ENCODE data around the gene PFDN2.

PFDN2 gene

DNA sequence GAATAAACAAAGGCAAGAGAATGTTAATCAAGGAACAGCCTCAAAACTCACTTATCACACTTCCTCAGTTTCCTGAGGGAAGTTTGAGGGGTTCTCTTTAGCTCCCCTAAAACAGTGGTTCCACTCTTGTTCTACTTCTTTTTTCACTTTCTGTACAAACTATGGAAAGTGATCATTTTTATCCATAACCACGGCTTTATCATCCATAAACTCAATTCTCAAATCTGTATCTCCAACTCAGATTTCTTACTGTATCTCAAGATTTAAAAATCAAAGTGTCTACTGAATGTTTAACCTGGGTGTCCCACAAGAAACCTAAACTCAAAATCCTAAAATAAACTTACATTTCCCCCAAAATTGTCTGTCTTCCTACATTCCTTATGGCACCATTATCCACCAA is 3.9 kb downstream of the PFDN2 start:
- H3K27ac ChIP-seq = no peak overlapping the region
- no peak for TF ChIP-seq ZFX (IDR thresholded peaks at IDR 0.05)

DNA sequence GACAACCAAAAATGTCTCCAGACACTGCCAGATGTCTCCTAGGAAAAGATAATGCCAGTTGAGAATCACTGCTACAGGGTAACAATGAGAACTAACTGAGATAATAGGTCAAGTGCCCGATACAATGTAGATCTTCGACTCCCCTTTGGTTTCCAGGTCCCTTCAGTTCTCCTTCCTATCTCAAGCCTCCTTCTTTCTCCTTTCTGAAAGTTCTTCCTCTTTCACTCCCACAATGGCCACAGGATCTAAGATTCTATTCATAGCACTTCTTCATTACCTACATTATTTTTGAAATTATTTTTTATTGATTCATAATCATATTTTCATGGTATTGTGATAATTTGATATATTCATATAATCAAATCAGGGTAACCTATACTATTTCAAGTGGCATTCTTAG is 6.3 kb downstream of the PFDN2 start:
- TF ChIP-seq CTCF (conservative IDR thresholded peaks at IDR 0.05) (no peak), ZFX (IDR thresholded peaks at IDR 0.05) (no peak)
- no peak overlapping the region for H3K27ac ChIP-seq

GRCh38 chr1:161111117-161111516 is 6.7 kb downstream of the PFDN2 start:
- no peak overlapping the region for H3K27ac ChIP-seq
- TF ChIP-seq ZFX (IDR thresholded peaks at IDR 0.05) (no peak), CTCF (conservative IDR thresholded peaks at IDR 0.05) (no peak)

DNA sequence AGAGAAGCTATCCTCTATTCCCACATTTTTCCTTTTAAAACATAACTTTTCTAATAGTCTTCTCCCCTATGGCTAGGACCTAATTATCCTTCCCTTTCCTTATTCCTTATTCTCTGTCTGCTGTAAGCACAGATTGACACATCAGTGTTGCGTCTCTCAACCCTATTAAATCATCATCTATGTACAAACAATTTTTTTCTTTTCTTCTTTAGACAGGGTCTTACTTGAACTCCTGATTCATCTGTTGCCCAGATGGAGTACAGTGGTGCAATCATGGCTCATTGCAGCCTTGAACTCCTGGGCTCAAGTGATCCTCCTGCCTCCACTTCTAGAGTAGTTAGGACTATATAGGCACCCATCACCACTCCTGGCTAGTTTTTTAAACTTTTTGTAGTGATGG is 11.4 kb downstream of the PFDN2 start:
- no peak overlapping the region for H3K27ac ChIP-seq
- TF ChIP-seq CTCF (conservative IDR thresholded peaks at IDR 0.05) = no peak
- no peak for TF ChIP-seq ZFX (IDR thresholded peaks at IDR 0.05)

DNA sequence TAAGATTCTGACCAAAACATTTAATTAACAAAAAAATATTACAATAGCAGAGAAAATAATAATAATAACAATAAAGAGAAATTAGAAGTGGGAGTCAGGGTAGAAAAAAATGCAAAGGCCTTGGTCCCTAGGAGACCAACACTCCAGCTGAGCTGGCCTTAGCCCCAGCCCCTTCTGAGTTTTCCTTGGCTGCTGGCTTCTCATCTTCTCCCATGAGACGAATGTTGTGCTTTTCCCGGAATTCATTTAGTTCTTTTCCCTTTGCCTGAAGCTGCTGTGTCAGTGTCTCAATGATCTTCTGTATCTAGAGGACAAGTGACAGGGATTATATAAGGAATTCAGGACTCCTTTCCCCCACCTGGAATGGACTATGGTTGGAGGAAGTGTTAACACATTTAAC is 17.3 kb downstream of the PFDN2 start:
- no peak overlapping the region for H3K27ac ChIP-seq
- TF ChIP-seq ZFX (IDR thresholded peaks at IDR 0.05) = no peak
- no peak for TF ChIP-seq CTCF (conservative IDR thresholded peaks at IDR 0.05)

- no peak for TF ChIP-seq ZFX (IDR thresholded peaks at IDR 0.05)
- H3K27ac ChIP-seq = peak overlapping the region; percentile 75
These were observed 18.6 kb downstream of the PFDN2 start for GRCh38 chr1:161099090-161099802.

GRCh38 chr1:161098210-161099068 is 19.4 kb downstream of the PFDN2 start, which contains the start of gene KLHDC9:
TSS of gene KLHDC9 (plus strand) at chr1:161098361. CDS start at chr1:161098536, 175 bp downstream.
- TF ChIP-seq ZFX (IDR thresholded peaks at IDR 0.05) = peak; percentile 84
- no peak for TF ChIP-seq CTCF (conservative IDR thresholded peaks at IDR 0.05)
- H3K27ac ChIP-seq = peak within 1 kb of the TSS; percentile 75

DNA sequence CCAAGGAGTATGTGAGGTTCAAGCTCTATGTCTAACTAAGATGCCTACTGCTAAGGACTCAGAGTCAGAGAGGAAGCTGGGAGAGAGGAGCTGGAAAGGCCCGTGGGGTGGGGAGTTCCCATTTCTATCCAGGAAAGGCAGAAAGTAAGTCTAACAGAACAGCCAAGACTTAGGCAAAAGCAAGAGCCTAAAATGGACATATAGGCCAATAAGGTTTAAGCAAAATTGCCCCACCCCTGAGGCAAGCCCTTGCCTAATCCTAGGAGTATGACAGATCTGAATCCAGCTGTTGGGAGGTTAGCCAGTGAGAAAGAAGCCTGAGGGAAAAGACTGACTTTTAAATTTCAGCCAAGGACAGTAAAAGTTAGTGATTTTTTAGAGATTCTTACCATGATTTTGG is 21.3 kb downstream of the PFDN2 start:
- TF ChIP-seq ZFX (IDR thresholded peaks at IDR 0.05) (no peak), CTCF (conservative IDR thresholded peaks at IDR 0.05) (no peak)
- no peak overlapping the region for H3K27ac ChIP-seq

Data from C4-2B (cell line).